ENCODE results near the gene OCRL. TPM values are rescaled to one million over a fixed set of nuclear protein-coding genes. Genes with fewer than 3 reads are reported as not detected.

The OCRL gene
- total and polyA plus RNA-seq, 4 donors: 3.1 to 13.1 (median 5.7) TPM

GRCh38 chrX:129638917-129639316 lies 98.9 kb downstream of the OCRL start:
- no peak overlapping the region for H3K9ac ChIP-seq (ENCODE audit: low read depth in 1 of 2, low read length in 2 of 2)
- no peaks in the 10 kb centered on the region for H3K27me3 ChIP-seq (ENCODE audit: control insufficient read depth in 4 of 4, insufficient read depth in 4 of 4, low read length in 3 of 4)
- TF ChIP-seq JUND (IDR thresholded peaks at IDR 0.05): no peak
- WGBS: 91% methylated on average over 8 of the region's 8 CpGs
- H3K27ac ChIP-seq (ENCODE audit: low read depth in 1 of 2, low read length in 2 of 2): no peak overlapping the region
- DNase-seq (ENCODE audit: low spot score): no peak
- peaks cover 0 to 8% (median 0%) of the 10 kb centered on the region in 4 donors for H3K9me3 ChIP-seq (ENCODE audit: control insufficient read depth in 4 of 4, low read length in 3 of 4)
- H3K36me3 ChIP-seq (ENCODE audit: control insufficient read depth in 4 of 4, insufficient read depth in 3 of 4, low read depth in 1 of 4, low read length in 3 of 4): no peaks in the 10 kb centered on the region
- no peak overlapping the region for H3K4me3 ChIP-seq (ENCODE audit: low read depth in 1 of 3, low read length in 3 of 3)
- H3K4me1 ChIP-seq (ENCODE audit: control insufficient read depth in 4 of 4, insufficient read depth in 4 of 4, low read length in 3 of 4): peaks cover 0 to 5% (median 1%) of the 10 kb centered on the region in 4 donors

GRCh38 chrX:129640737-129641136 lies 100.7 kb downstream of the OCRL start:
- no peaks in the 10 kb centered on the region for H3K27me3 ChIP-seq (ENCODE audit: control insufficient read depth in 4 of 4, insufficient read depth in 4 of 4, low read length in 3 of 4)
- TF ChIP-seq CTCF (IDR thresholded peaks at IDR 0.05; ENCODE audit: low read depth, low read length, missing input control) (no peak), JUND (IDR thresholded peaks at IDR 0.05) (no peak), ATF3 (IDR thresholded peaks at IDR 0.05) (no peak), ZBTB33 (IDR thresholded peaks at IDR 0.05) (no peak), GABPA (IDR thresholded peaks at IDR 0.05 in 1 of 2, conservative IDR thresholded peaks at IDR 0.05 in 1 of 2) (no peak)
- H3K4me1 ChIP-seq (ENCODE audit: control insufficient read depth in 4 of 4, insufficient read depth in 4 of 4, low read length in 3 of 4): peaks cover 0 to 5% (median 1%) of the 10 kb centered on the region in 4 donors
- H3K27ac ChIP-seq (ENCODE audit: low read depth in 1 of 2, low read length in 2 of 2): no peak overlapping the region
- H3K9ac ChIP-seq (ENCODE audit: low read depth in 1 of 2, low read length in 2 of 2): no peak overlapping the region
- no peaks in the 10 kb centered on the region for H3K36me3 ChIP-seq (ENCODE audit: control insufficient read depth in 4 of 4, insufficient read depth in 3 of 4, low read depth in 1 of 4, low read length in 3 of 4)
- H3K9me3 ChIP-seq (ENCODE audit: control insufficient read depth in 4 of 4, low read length in 3 of 4): peaks cover 0 to 8% (median 0%) of the 10 kb centered on the region in 4 donors
- no peak overlapping the region for H3K4me3 ChIP-seq (ENCODE audit: low read depth in 1 of 3, low read length in 3 of 3)
- DNase-seq (ENCODE audit: low spot score): no peak
- 77% methylated on average over 1 of the region's 1 CpG for WGBS

- Histone ChIP-seq H3K27me3 (ENCODE audit: control insufficient read depth in 4 of 4, insufficient read depth in 4 of 4, low read length in 3 of 4) (no peaks in the 10 kb centered on the region), H3K9ac (ENCODE audit: low read depth in 1 of 2, low read length in 2 of 2) (no peak overlapping the region), H3K4me1 (ENCODE audit: control insufficient read depth in 4 of 4, insufficient read depth in 4 of 4, low read length in 3 of 4) (peaks cover 0 to 5% (median 1%) of the 10 kb centered on the region in 4 donors), H3K27ac (ENCODE audit: low read depth in 1 of 2, low read length in 2 of 2) (no peak overlapping the region), H3K4me3 (ENCODE audit: low read depth in 1 of 3, low read length in 3 of 3) (no peak overlapping the region), H3K36me3 (ENCODE audit: control insufficient read depth in 4 of 4, insufficient read depth in 3 of 4, low read depth in 1 of 4, low read length in 3 of 4) (no peaks in the 10 kb centered on the region), H3K9me3 (ENCODE audit: control insufficient read depth in 4 of 4, low read length in 3 of 4) (peaks cover 0 to 8% (median 0%) of the 10 kb centered on the region in 4 donors)
- no peak for DNase-seq (ENCODE audit: low spot score)
- 85% methylated on average over 3 of the region's 3 CpGs for WGBS
- TF ChIP-seq HNF4A (conservative IDR thresholded peaks at IDR 0.05) (no peak), MAX (IDR thresholded peaks at IDR 0.05) (no peak), CTCF (IDR thresholded peaks at IDR 0.05; ENCODE audit: low read depth, low read length, missing input control) (no peak), FOXA1 (IDR thresholded peaks at IDR 0.05) (no peak), YY1 (IDR thresholded peaks at IDR 0.05) (no peak), HNF4G (IDR thresholded peaks at IDR 0.05) (no peak), SP1 (IDR thresholded peaks at IDR 0.05) (no peak), NR2F2 (IDR thresholded peaks at IDR 0.05) (no peak), REST (IDR thresholded peaks at IDR 0.05) (no peak)
Observed at GRCh38 chrX:129641469-129641868, 101.4 kb downstream of the OCRL start.
